IPS-NIHi7 (cell line): ENCODE data around the gene TOLLIP.
A peak's percentile ranks its signal among the peaks of the same experiment; 100 is the strongest.
"Not testable (repeated sequence)": the region's sequence is repeated elsewhere in the genome, so short reads cannot be mapped to it uniquely, and the experiment has no call there.

ENCODE experiments used
- DNase-seq: peaks from one replicate; pipeline ENCODE4 v3.0.0; 2012; ENCODE audit warnings: mixed read lengths; ENCODE audit errors: extremely low spot score

The TOLLIP gene

GRCh38 chr11:1281974-1282365, 27.5 kb downstream of the TOLLIP start:
- DNase-seq: peak; percentile 56

- DNase-seq: no peak
Measured at GRCh38 chr11:1281326-1281973, 28.0 kb downstream of the TOLLIP start.

- no peak for DNase-seq
Measured at GRCh38 chr11:1280116-1281035, 29.1 kb downstream of the TOLLIP start.

GRCh38 chr11:1279674-1280055, 29.8 kb downstream of the TOLLIP start:
- DNase-seq: no peak

- DNase-seq: no peak
Measured at GRCh38 chr11:1278766-1279673, 30.4 kb downstream of the TOLLIP start.

GRCh38 chr11:1277936-1278512, 31.4 kb downstream of the TOLLIP start:
- DNase-seq: no peak

GRCh38 chr11:1276866-1277615, 32.4 kb downstream of the TOLLIP start:
- no peak for DNase-seq

- DNase-seq: no peak
Measured at GRCh38 chr11:1276041-1276790, 33.2 kb downstream of the TOLLIP start.

- no peak for DNase-seq
Measured at GRCh38 chr11:1275021-1275420, 34.4 kb downstream of the TOLLIP start.

GRCh38 chr11:1274501-1274900, 34.9 kb downstream of the TOLLIP start:
- no peak for DNase-seq

GRCh38 chr11:1272531-1272930, 36.9 kb downstream of the TOLLIP start:
- DNase-seq: no peak

GRCh38 chr11:1271927-1272326, 37.5 kb downstream of the TOLLIP start:
- DNase-seq: no peak

- DNase-seq: no peak
Measured at GRCh38 chr11:1271406-1271805, 38.0 kb downstream of the TOLLIP start.

- peak; percentile 61 for DNase-seq
Measured at GRCh38 chr11:1271002-1271401, 38.4 kb downstream of the TOLLIP start.

GRCh38 chr11:1270476-1270875, 39.0 kb downstream of the TOLLIP start:
- no peak for DNase-seq

- DNase-seq: no peak
Measured at GRCh38 chr11:1269957-1270356, 39.5 kb downstream of the TOLLIP start.

- no peak for DNase-seq
Measured at GRCh38 chr11:1267441-1268100, 41.9 kb downstream of the TOLLIP start.

GRCh38 chr11:1266976-1267375, 42.5 kb downstream of the TOLLIP start:
- DNase-seq: not testable (repeated sequence)

- DNase-seq: not testable (repeated sequence)
Measured at GRCh38 chr11:1265480-1265879, 44.0 kb downstream of the TOLLIP start.

- not testable (repeated sequence) for DNase-seq
Measured at GRCh38 chr11:1264444-1264843, 45.0 kb downstream of the TOLLIP start.
